GM21360 (cell line): ENCODE data around the gene TRPC3.
"Not testable (repeated sequence)": the region's sequence is repeated elsewhere in the genome, so short reads cannot be mapped to it uniquely, and the experiment has no call there.

ENCODE experiments used
- ATAC-seq: cut with Tn5 transposase; IDR thresholded peaks from one replicate; pipeline ENCODE4 v1.9.1; 2021; ENCODE audit warnings: mild to moderate bottlenecking, moderate library complexity; ENCODE audit not compliant: unreplicated experiment

The TRPC3 gene

GRCh38 chr4:121950212-121950679, 1.6 kb downstream of the TRPC3 start:
- ATAC-seq = peak; percentile 86

GRCh38 chr4:121946644-121947043, 5.2 kb downstream of the TRPC3 start:
- no peak for ATAC-seq

- ATAC-seq = peak; percentile 83
These were observed 7.9 kb downstream of the TRPC3 start for GRCh38 chr4:121943941-121944340.

GRCh38 chr4:121939690-121940089, 12.2 kb downstream of the TRPC3 start:
- ATAC-seq = no peak

GRCh38 chr4:121938282-121939092, 13.4 kb downstream of the TRPC3 start:
- no peak for ATAC-seq

- ATAC-seq = no peak
These were observed 15.8 kb downstream of the TRPC3 start for GRCh38 chr4:121936101-121936500.

- ATAC-seq = no peak
These were observed 17.2 kb downstream of the TRPC3 start for GRCh38 chr4:121934635-121935034.

- ATAC-seq = no peak
These were observed 19.5 kb downstream of the TRPC3 start for GRCh38 chr4:121932212-121932974.

GRCh38 chr4:121930304-121930703, 21.6 kb downstream of the TRPC3 start:
- ATAC-seq = no peak

GRCh38 chr4:121927948-121928347, 23.9 kb downstream of the TRPC3 start:
- no peak for ATAC-seq

- ATAC-seq = not testable (repeated sequence)
These were observed 25.4 kb downstream of the TRPC3 start for GRCh38 chr4:121926490-121926889.

- ATAC-seq = no peak
These were observed 28.6 kb downstream of the TRPC3 start for GRCh38 chr4:121923306-121923705.

- ATAC-seq = no peak
These were observed 38.2 kb downstream of the TRPC3 start for GRCh38 chr4:121913667-121914066.

- ATAC-seq = no peak
These were observed 43.5 kb downstream of the TRPC3 start for GRCh38 chr4:121908346-121908745.

- peak; percentile 94 for ATAC-seq
These were observed 51.5 kb downstream of the TRPC3 start for GRCh38 chr4:121900132-121900983.

- ATAC-seq = no peak
These were observed 53.7 kb downstream of the TRPC3 start for GRCh38 chr4:121898150-121898549.

GRCh38 chr4:121888134-121888533, 63.7 kb downstream of the TRPC3 start:
- no peak for ATAC-seq

GRCh38 chr4:121885115-121885514, 66.7 kb downstream of the TRPC3 start:
- ATAC-seq = no peak

- ATAC-seq = no peak
These were observed 70.7 kb downstream of the TRPC3 start for GRCh38 chr4:121881158-121881557.

GRCh38 chr4:121879135-121879534, 72.7 kb downstream of the TRPC3 start:
- ATAC-seq = no peak
